NCI-H2081 treated with DMSO at 0.1 percent for 48 hours (cell line): ENCODE results near the gene CDH13.

Experiments used
- DNase-seq: peaks from one replicate; lab custom pipeline; 2025; lab: John Stamatoyannopoulos, UW

The CDH13 gene

DNA sequence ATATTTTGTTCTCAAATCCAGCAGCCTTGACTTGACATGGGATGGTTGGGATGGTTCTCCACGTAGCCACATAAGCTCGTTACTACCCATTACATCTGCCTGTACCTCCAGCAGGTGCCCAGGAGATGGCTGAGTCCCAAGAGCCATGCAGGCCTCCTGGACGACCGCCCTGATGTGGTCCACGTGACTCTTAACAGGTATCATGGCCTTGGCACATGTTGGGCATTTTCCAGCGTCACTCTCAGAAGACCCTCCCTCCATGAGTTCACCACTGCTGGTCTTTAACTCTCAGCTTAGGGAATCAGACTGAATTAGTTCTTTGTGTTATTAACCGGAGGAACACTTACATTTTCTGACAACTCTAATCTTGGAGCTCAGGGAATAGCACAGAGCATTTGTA lies 161.5 kb downstream of the CDH13 start:
- no peak for DNase-seq

- no peak for DNase-seq
Measured at GRCh38 chr16:82788919-82789318, 162.2 kb downstream of the CDH13 start.

- no peak for DNase-seq
Measured at GRCh38 chr16:82792693-82793092, 165.9 kb downstream of the CDH13 start.

DNA sequence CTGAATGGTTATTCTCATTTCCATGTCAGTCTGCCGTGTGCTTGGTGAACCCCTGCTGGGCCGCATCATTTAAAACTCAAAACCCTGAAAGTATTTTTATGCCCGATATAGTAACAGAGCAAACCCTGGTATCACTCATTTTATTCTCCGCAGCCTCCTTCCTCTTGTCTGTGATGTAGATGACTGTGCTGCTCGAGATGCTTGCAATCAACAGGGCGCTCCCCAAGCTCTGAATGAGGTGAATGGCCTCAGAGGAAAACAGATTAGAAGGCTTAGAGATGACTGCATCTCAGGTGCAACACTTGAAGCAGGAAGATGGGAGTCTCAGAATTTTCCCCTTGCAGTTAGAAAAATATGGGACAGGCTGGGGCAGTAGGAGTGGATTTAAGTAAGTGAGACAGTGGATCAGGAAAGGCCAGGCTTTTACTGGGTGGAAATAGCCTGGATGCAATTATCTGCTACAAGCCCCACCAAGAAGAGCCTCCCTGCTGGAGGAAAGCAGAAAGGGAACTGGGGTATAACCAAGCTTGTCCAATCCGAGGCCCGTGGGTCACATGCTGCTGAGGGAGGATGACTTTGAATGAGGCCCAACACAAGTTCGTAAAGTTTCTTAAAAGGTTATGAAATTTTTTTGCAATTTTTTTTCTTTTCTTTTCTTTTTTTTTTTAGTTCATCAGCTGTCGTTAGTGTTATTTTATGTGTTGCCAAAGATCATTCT lies 166.9 kb downstream of the CDH13 start:
- DNase-seq: no peak

- DNase-seq: no peak
Measured at GRCh38 chr16:82796047-82796446, 169.3 kb downstream of the CDH13 start.

DNA sequence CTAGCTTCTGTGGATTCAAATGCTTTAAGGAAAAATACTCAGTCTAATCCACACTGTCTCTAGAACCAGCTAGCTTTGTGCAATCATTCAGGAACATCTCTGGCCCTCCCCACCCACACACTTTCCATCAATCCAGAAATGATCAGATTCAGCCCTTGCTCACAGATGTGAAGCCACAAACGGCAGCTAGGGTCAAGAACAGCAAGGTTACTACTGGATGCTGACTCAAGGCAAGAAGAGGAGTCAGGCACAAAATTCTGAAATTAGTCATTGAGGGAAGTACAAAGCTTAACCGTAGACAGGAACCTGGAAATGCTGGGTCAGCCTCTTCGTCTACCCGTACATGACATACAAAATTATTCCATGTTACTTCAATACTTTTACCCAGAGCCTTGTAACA lies 174.6 kb downstream of the CDH13 start:
- no peak for DNase-seq

- no peak for DNase-seq
Measured at GRCh38 chr16:82805866-82806265, 179.1 kb downstream of the CDH13 start.

DNA sequence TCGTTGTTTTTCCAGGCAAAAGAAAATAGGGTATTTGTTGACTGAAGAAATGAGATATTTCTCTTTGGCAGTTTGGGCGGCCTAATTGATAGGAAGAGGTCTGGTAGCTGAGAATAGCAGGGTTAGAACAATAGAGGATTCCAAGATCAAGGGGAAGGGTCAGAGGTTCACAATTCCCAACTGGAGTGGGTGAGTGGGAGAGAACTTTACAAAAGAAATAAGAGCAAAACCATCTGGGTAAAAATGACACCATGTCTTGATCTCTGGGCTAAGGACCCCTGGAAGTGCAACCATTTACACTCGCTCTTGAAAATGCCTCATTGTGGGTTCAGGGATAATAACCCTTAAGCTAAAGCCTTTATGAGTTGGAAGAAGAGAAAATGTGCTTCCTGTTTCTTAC lies 180.5 kb downstream of the CDH13 start:
- DNase-seq: no peak

GRCh38 chr16:82808036-82808435 lies 181.3 kb downstream of the CDH13 start:
- DNase-seq: no peak

- no peak for DNase-seq
Measured at GRCh38 chr16:82810077-82810476, 183.3 kb downstream of the CDH13 start.

DNA sequence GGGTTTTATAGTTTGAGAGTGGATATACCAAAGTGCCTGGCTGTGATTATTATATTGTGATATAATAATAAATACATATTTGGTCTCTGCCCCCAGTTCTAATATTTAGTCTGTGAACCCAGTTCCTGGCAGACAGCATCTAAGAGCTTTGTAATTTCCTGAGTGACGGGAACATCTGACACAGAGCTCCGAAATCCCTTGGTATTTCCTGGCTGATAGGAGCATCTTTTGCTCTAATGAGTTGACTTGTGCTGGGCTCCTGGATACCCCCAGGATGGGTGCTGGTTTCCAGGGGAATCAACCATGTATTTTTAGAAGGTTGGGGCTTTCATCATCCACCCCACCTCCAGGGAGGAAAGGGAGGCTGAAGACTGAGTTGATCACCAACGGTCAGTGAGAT lies 187.3 kb downstream of the CDH13 start:
- DNase-seq: no peak

GRCh38 chr16:82819286-82819685 lies 192.5 kb downstream of the CDH13 start:
- no peak for DNase-seq

- DNase-seq: no peak
Measured at GRCh38 chr16:82820855-82821254, 194.1 kb downstream of the CDH13 start.

GRCh38 chr16:82824408-82824807 lies 197.6 kb downstream of the CDH13 start:
- no peak for DNase-seq

GRCh38 chr16:82829301-82829700 lies 202.5 kb downstream of the CDH13 start:
- no peak for DNase-seq

DNA sequence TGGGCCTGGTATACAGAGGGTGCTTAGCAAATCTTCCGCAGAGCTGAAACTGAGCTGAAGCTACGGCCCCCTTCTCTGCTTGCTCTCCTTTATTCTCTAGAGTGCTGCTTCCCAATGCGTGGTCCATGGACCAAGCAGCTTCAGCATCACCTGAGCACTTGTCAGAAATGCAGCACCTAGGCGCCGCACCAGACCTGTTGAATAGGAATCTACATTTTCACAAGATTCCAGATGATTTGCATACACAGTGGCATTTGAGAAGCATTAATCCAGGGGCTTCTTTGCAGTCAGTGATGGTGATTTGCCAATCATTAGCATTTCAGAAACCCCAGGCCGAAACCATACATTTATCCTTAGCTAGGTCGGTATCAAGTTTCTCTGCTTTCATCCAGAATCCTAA lies 204.2 kb downstream of the CDH13 start:
- DNase-seq: no peak

- no peak for DNase-seq
Measured at GRCh38 chr16:82832821-82833220, 206.1 kb downstream of the CDH13 start.

GRCh38 chr16:82833378-82833993 lies 206.7 kb downstream of the CDH13 start:
- DNase-seq: no peak

- no peak for DNase-seq
Measured at GRCh38 chr16:82834151-82834815, 207.5 kb downstream of the CDH13 start.

- no peak for DNase-seq
Measured at GRCh38 chr16:82835487-82836155, 208.9 kb downstream of the CDH13 start.

DNA sequence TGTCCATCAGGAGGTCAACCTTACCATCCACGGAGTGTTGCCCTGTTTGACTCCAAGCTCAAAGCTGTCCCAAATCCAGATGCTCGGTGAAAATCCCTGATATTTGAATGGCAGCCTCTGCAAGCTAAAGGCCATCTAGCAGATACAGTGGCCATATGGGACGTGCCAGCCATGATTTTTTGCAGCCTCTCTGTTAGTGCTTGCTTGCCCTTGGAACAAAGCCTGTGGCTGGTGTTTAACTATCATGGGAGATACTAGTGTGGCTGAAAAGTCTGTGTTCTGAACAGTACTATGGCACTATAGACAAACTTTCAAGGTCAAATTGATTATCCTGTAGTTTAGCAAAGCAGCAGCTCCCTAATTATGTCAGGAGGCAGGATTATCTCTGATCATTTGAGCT lies 214.3 kb downstream of the CDH13 start:
- DNase-seq: no peak

DNA sequence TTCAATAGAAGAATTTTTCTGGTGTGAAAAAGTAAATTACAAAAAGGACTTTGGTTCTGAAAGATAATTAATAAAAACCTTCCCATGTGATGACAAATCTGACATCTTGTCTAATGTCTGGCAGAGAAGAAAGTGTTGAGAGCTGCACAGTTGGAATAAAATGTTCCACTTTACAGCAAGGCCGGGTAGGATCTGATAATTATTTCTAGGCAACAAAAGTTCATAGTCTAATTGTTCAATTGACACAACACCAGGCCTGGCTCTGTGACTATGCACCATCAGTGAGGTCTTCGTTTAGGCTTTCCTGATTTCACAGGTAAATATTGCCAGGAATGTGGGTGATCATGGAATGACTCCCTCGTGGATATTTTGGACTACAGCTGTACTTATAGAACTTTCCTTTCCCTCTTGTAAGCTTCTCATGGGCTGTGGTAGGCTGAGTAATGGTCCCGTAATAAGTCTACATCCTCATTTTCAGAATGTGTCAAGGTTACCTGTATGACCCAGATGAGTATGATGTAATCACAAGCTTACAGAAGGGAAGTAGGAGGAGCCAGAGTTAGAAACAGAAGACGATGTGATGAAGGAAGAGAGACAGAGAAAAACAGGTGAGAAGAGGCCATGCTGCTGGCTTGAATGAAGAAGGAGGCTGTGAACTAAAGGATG lies 217.0 kb downstream of the CDH13 start:
- no peak for DNase-seq
